Measurements from ENCODE around the gene HMCN1.

GRCh38 chr1:185857442-185857841 lies 123.3 kb downstream of the HMCN1 start:
- TF ChIP-seq CTCF (IDR thresholded peaks at IDR 0.05) (no peak), POLR2A (IDR thresholded peaks at IDR 0.05) (no peak)

All from thyroid gland (tissue), 4 donors.